OCI-LY7 (cell line): ENCODE data around the gene FLG2. TPM values are rescaled to one million over a fixed set of nuclear protein-coding genes. Genes with fewer than 3 reads are reported as not detected.
"Not testable (repeated sequence)": the region's sequence is repeated elsewhere in the genome, so short reads cannot be mapped to it uniquely, and the experiment has no call there.

ENCODE experiments used
- BruUV-seq: library from RNA; stranded (reverse); fragments of 400-500 nt; replicated peaks from 2 replicates; lab custom pipeline; 2021; lab: Mats Ljungman, UMichigan
- CTCF ChIA-PET: fragments of 300-600 bp; sonication (Branson Sonifier 250); formaldehyde crosslinking; loops from one replicate; lab custom pipeline; 2022; ENCODE audit warnings: antibody characterized with exemption; ENCODE audit not compliant: unreplicated experiment; lab: Charles Lee
- POLR2A ChIA-PET: fragments of 300-600 bp; sonication (Branson Sonifier 250); formaldehyde crosslinking; loops from one replicate; lab custom pipeline; 2022; ENCODE audit warnings: antibody characterized with exemption; lab: Charles Lee
- DNase-seq: peaks from one replicate; pipeline ENCODE4 v3.0.0-alpha.2; 2015; ENCODE audit warnings: low spot score
- H2AFZ ChIP-seq: fragments of 200-600 bp; sonication (generic), shearing (Covaris generic); 2 replicates; pipeline ENCODE4 v1.6.1; 2014; ENCODE audit warnings: mild to moderate bottlenecking, antibody characterized with exemption, low read length, moderate library complexity
- H3K27ac ChIP-seq: fragments of 200-600 bp; sonication (generic); 2 replicates; pipeline ENCODE4 v1.5.1; 2014; ENCODE audit warnings: mixed run types, low read depth, mild to moderate bottlenecking, moderate library complexity, low read length, inconsistent platforms; ENCODE audit not compliant: poor library complexity, severe bottlenecking
- H3K36me3 ChIP-seq: fragments of 200-600 bp; sonication (generic); 2 replicates; pipeline ENCODE4 v1.6.1; 2014; ENCODE audit warnings: mild to moderate bottlenecking, antibody characterized with exemption, low read length, moderate library complexity, mixed read lengths; ENCODE audit not compliant: insufficient read depth
- H3K4me1 ChIP-seq: fragments of 200-600 bp; sonication (generic); 2 replicates; pipeline ENCODE4 v1.5.1; 2014; ENCODE audit warnings: mild to moderate bottlenecking, low read length; ENCODE audit not compliant: insufficient read depth, poor library complexity, severe bottlenecking
- H3K4me2 ChIP-seq: fragments of 200-600 bp; sonication (generic); 2 replicates; pipeline ENCODE4 v1.6.1; 2014; ENCODE audit warnings: mild to moderate bottlenecking, low read length
- H3K4me3 ChIP-seq: fragments of 200-600 bp; sonication (generic); 2 replicates; pipeline ENCODE4 v1.5.1; 2014; ENCODE audit warnings: mild to moderate bottlenecking, low read depth, low read length; ENCODE audit not compliant: poor library complexity, severe bottlenecking
- H3K79me2 ChIP-seq: fragments of 200-600 bp; sonication (generic); 2 replicates; pipeline ENCODE4 v1.6.1; 2016; ENCODE audit warnings: low read depth, mild to moderate bottlenecking, low read length, moderate library complexity, mixed read lengths; ENCODE audit not compliant: insufficient read depth
- H3K9me2 ChIP-seq: fragments of 200-600 bp; sonication (generic); 2 replicates; pipeline ENCODE4 v1.6.1; 2016; ENCODE audit warnings: mild to moderate bottlenecking, low read length, mixed read lengths; ENCODE audit not compliant: insufficient read depth
- H3K9me3 ChIP-seq: fragments of 200-600 bp; sonication (generic); 2 replicates; pipeline ENCODE4 v1.6.1; 2014; ENCODE audit warnings: mild to moderate bottlenecking, mixed run types, low read length, mixed read lengths
- H4K20me1 ChIP-seq: fragments of 200-600 bp; sonication (generic); 2 replicates; pipeline ENCODE4 v1.6.1; 2014; ENCODE audit warnings: mild to moderate bottlenecking, antibody characterized with exemption, low read length, moderate library complexity, mixed read lengths; ENCODE audit not compliant: insufficient read depth
- CTCF ChIP-seq: fragments of 200-600 bp; sonication (generic); conservative IDR thresholded peaks from 2 replicates; pipeline ENCODE4 v1.5.1; 2014; ENCODE audit warnings: mild to moderate bottlenecking, antibody characterized with exemption, low read length, moderate library complexity, mixed read lengths
- EZH2phosphoT487 ChIP-seq: fragments of 200-600 bp; sonication (generic); IDR thresholded peaks from 2 replicates; pipeline ENCODE4 v1.6.1; 2018; ENCODE audit warnings: low read depth, borderline replicate concordance, mild to moderate bottlenecking, mixed run types, antibody characterized with exemption, low read length, moderate library complexity, mixed read lengths
- intact Hi-C: fragments of 100-400 bp; cut with micrococcal nuclease; formaldehyde crosslinking; loops from one replicate; pipeline ENCODE4 v1.10.0; 2022; ENCODE audit not compliant: unreplicated experiment
- total RNA-seq, 2 experiments: library from RNA; depleted of rRNA in 1 of 2; stranded (reverse); fragments of >200 nt in 1 of 2; shearing (Covaris generic) in 1 of 2; gene quantifications; 2 replicates each; pipeline ENCODE4 v1.2.3, GENCODE V29; 2014 to 2022

FLG2 gene
- total RNA-seq, 2 experiments from 2014 or later, result not detected

GRCh38 chr1:152309955-152310354, 49.9 kb downstream of the FLG2 start:
- Histone ChIP-seq H3K9me2 (no peaks in the 10 kb centered on the region), H3K36me3 (no peaks in the 10 kb centered on the region), H3K27ac (no peak overlapping the region), H4K20me1 (no peaks in the 10 kb centered on the region), H2AFZ (no peak overlapping the region), H3K9me3 (no peaks in the 10 kb centered on the region), H3K4me1 (no peaks in the 10 kb centered on the region), H3K79me2 (no peaks in the 10 kb centered on the region), H3K4me2 (no peak overlapping the region), H3K4me3 (no peak overlapping the region)
- BruUV-seq, result no TSS peak
- CTCF ChIA-PET, result no interaction called here
- POLR2A ChIA-PET, result no interaction called here
- TF ChIP-seq CTCF (no peak), EZH2phosphoT487 (no peak)
- intact Hi-C loops, result no loop called here
- DNase-seq, result no peak

GRCh38 chr1:152309320-152309901, 50.4 kb downstream of the FLG2 start:
- H3K4me1 ChIP-seq, H3K27ac ChIP-seq, POLR2A ChIA-PET, H3K9me2 ChIP-seq, H3K9me3 ChIP-seq, H3K4me2 ChIP-seq, CTCF ChIA-PET, H3K79me2 ChIP-seq, DNase-seq, H3K36me3 ChIP-seq, BruUV-seq, H2AFZ ChIP-seq, H4K20me1 ChIP-seq, intact Hi-C loops, H3K4me3 ChIP-seq: not testable (repeated sequence)

GRCh38 chr1:152308758-152309157, 51.0 kb downstream of the FLG2 start:
- H3K4me1 ChIP-seq, H3K9me3 ChIP-seq, DNase-seq, H3K4me2 ChIP-seq, intact Hi-C loops, POLR2A ChIA-PET, H3K27ac ChIP-seq, BruUV-seq, H3K36me3 ChIP-seq, CTCF ChIA-PET, H3K79me2 ChIP-seq, H2AFZ ChIP-seq, H3K9me2 ChIP-seq, H4K20me1 ChIP-seq, H3K4me3 ChIP-seq: not testable (repeated sequence)

- CTCF ChIA-PET, BruUV-seq, H3K4me3 ChIP-seq: not testable (repeated sequence)
Observed at GRCh38 chr1:152307970-152308369, 51.8 kb downstream of the FLG2 start.

DNA sequence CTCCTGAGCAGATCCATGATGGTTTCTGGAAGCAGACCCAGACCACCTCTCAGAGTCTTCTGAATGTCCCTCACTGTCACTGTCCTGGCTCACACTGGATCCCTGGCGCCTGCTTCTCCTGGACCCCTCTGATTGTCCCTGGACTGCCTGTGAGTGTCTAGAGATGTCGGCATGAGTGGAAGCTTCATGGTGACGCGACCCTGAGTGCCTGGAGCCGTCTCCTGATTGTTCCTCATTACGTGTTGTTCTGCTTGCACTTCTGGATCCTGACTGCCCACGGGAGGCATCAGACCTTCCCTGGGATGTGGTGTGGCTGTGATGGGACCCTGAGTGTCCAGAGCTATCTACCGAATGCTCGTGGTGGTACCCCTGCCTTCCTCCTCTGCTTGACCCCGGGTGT, 53.7 kb downstream of the FLG2 start:
- POLR2A ChIA-PET, H3K9me3 ChIP-seq, H3K79me2 ChIP-seq, H3K9me2 ChIP-seq, H2AFZ ChIP-seq, BruUV-seq, intact Hi-C loops, H3K36me3 ChIP-seq, H3K27ac ChIP-seq, H3K4me3 ChIP-seq, CTCF ChIA-PET, H3K4me1 ChIP-seq, H3K4me2 ChIP-seq, H4K20me1 ChIP-seq, DNase-seq: not testable (repeated sequence)

More at GRCh38 chr1:152307970-152308369, 51.8 kb downstream of the FLG2 start:
- H3K9me2 ChIP-seq, H2AFZ ChIP-seq, POLR2A ChIA-PET, intact Hi-C loops, H4K20me1 ChIP-seq, H3K79me2 ChIP-seq, H3K27ac ChIP-seq, H3K36me3 ChIP-seq, DNase-seq, H3K4me2 ChIP-seq, H3K9me3 ChIP-seq, H3K4me1 ChIP-seq: not testable (repeated sequence)

DNA sequence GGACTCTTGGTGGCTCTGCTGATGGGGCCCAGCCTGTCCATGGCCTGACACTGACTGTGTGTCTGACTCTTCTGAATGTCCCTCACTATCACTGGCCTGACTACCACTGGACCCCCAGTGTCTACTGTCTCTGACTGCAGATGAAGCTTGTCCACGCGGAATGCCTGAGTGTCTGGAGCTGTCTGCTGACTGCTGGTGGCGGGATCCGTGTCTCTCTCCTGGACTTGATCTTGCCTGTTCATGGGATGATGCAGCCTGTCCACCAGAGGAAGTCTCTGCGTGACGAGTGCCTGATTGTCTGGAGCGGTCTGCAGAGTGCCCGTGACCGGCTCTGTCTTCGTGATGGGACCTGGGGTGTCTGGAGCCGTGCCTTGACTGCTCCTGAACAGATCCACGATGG, 55.0 kb downstream of the FLG2 start:
- CTCF ChIA-PET, intact Hi-C loops, H3K9me2 ChIP-seq, H3K27ac ChIP-seq, H3K36me3 ChIP-seq, DNase-seq, H3K4me2 ChIP-seq, H3K4me3 ChIP-seq, BruUV-seq, H4K20me1 ChIP-seq, POLR2A ChIA-PET, H3K79me2 ChIP-seq, H3K4me1 ChIP-seq, H2AFZ ChIP-seq, H3K9me3 ChIP-seq: not testable (repeated sequence)
